Ecto neural progenitor cell (in vitro differentiated cells): ENCODE data around the gene RBM34.
"Not testable (repeated sequence)": the region's sequence is repeated elsewhere in the genome, so short reads cannot be mapped to it uniquely, and the experiment has no call there.

Source experiments
- DNase-seq: peaks from one replicate; pipeline ENCODE4 v3.0.0-alpha.2; 2018; ENCODE audit warnings: low spot score

The RBM34 gene

GRCh38 chr1:235091319-235092044, 69.6 kb downstream of the RBM34 start:
- not testable (repeated sequence) for DNase-seq

- DNase-seq, result peak; percentile 69
These were observed 70.5 kb downstream of the RBM34 start for GRCh38 chr1:235090406-235091069.

- DNase-seq, result no peak
These were observed 72.1 kb downstream of the RBM34 start for GRCh38 chr1:235088907-235089306.

GRCh38 chr1:235088430-235088829, 72.6 kb downstream of the RBM34 start:
- DNase-seq, result no peak

GRCh38 chr1:235087906-235088305, 73.1 kb downstream of the RBM34 start:
- DNase-seq, result no peak

GRCh38 chr1:235085411-235086117, 75.5 kb downstream of the RBM34 start:
- not testable (repeated sequence) for DNase-seq
